Liver (tissue), 9 donors: ENCODE results near the gene NLRP9. TPM values are rescaled to one million over a fixed set of nuclear protein-coding genes. Genes with fewer than 3 reads are reported as not detected.

Experiments used
- DNase-seq: peaks from one replicate; pipeline ENCODE4 v3.0.0-alpha.2; 2017; ENCODE audit warnings: low spot score
- H3K27ac ChIP-seq, 2 donors: one replicate each; pipeline ENCODE4 v1.7.0; 2013; ENCODE audit warnings: inconsistent platforms in 2 of 2, low read length in 2 of 2, control low read depth in 1 of 2, low read depth in 1 of 2, mild to moderate bottlenecking in 1 of 2
- H3K27me3 ChIP-seq, 4 donors: one replicate each; pipeline versions ENCODE4 v1.6.1 to v1.7.0; 2013; ENCODE audit warnings: low read length in 3 of 4, inconsistent platforms in 1 of 4, mild to moderate bottlenecking in 1 of 4, moderate library complexity in 1 of 4; ENCODE audit not compliant: control insufficient read depth in 4 of 4, insufficient read depth in 4 of 4
- H3K36me3 ChIP-seq, 4 donors: one replicate each; pipeline versions ENCODE4 v1.6.1 to v1.7.0; 2013; ENCODE audit warnings: low read length in 3 of 4, mild to moderate bottlenecking in 3 of 4, low read depth in 1 of 4, moderate library complexity in 1 of 4; ENCODE audit not compliant: control insufficient read depth in 4 of 4, insufficient read depth in 3 of 4
- H3K4me1 ChIP-seq, 4 donors: one replicate each; pipeline versions ENCODE4 v1.6.1 to v1.7.0; 2013; ENCODE audit warnings: low read length in 3 of 4, mild to moderate bottlenecking in 3 of 4, moderate library complexity in 1 of 4; ENCODE audit not compliant: control insufficient read depth in 4 of 4, insufficient read depth in 4 of 4
- H3K4me3 ChIP-seq, 3 donors: one replicate each; pipeline versions ENCODE4 v1.6.1 to v1.7.0; 2013; ENCODE audit warnings: low read length in 3 of 3, control low read depth in 1 of 3, low read depth in 1 of 3, mild to moderate bottlenecking in 1 of 3
- H3K9ac ChIP-seq, 2 donors: one replicate each; pipeline ENCODE4 v1.7.0; 2013; ENCODE audit warnings: low read length in 2 of 2, mild to moderate bottlenecking in 2 of 2, moderate library complexity in 2 of 2, control low read depth in 1 of 2, low read depth in 1 of 2
- H3K9me3 ChIP-seq, 4 donors: one replicate each; pipeline versions ENCODE4 v1.6.1 to v1.7.0; 2013; ENCODE audit warnings: low read length in 3 of 4; ENCODE audit not compliant: control insufficient read depth in 4 of 4
- FOXA1 ChIP-seq: IDR thresholded peaks from 2 replicates; pipeline ENCODE4 v1.6.1; 2016; ENCODE audit warnings: antibody characterized with exemption
- FOXA2 ChIP-seq: IDR thresholded peaks from 2 replicates; pipeline ENCODE4 v1.6.1; 2016; ENCODE audit warnings: antibody characterized with exemption
- GABPA ChIP-seq, 2 donors: IDR thresholded peaks in 1 of 2; conservative IDR thresholded peaks in 1 of 2; 2 replicates each; pipeline ENCODE4 v1.6.1; 2016; ENCODE audit warnings: antibody characterized with exemption in 2 of 2, mild to moderate bottlenecking in 1 of 2, moderate library complexity in 1 of 2
- HNF4A ChIP-seq, 2 donors: conservative IDR thresholded peaks; 2 replicates each; pipeline ENCODE4 v1.6.1; 2016; ENCODE audit warnings: antibody characterized with exemption in 2 of 2, mild to moderate bottlenecking in 2 of 2
- HNF4G ChIP-seq: IDR thresholded peaks from 2 replicates; pipeline ENCODE4 v1.6.1; 2016; ENCODE audit warnings: antibody characterized with exemption
- JUND ChIP-seq, 2 donors: IDR thresholded peaks; 2 replicates each; pipeline ENCODE4 v1.6.1; 2016; ENCODE audit warnings: antibody characterized with exemption in 2 of 2
- NR2F2 ChIP-seq: IDR thresholded peaks from 2 replicates; pipeline ENCODE4 v1.6.1; 2016; ENCODE audit warnings: antibody characterized with exemption
- RAD21 ChIP-seq, 2 donors: IDR thresholded peaks; 2 replicates each; pipeline ENCODE4 v1.6.1; 2016; ENCODE audit warnings: antibody characterized with exemption in 2 of 2, mild to moderate bottlenecking in 2 of 2
- RXRA ChIP-seq, 2 donors: IDR thresholded peaks; 2 replicates each; pipeline ENCODE4 v1.6.1; 2017 to 2018; ENCODE audit warnings: antibody characterized with exemption in 2 of 2, mild to moderate bottlenecking in 1 of 2
- SP1 ChIP-seq: IDR thresholded peaks from 2 replicates; pipeline ENCODE4 v1.6.1; 2018; ENCODE audit warnings: antibody characterized with exemption, mild to moderate bottlenecking
- TAF1 ChIP-seq: conservative IDR thresholded peaks from 2 replicates; pipeline ENCODE4 v1.6.1; 2016; ENCODE audit warnings: antibody characterized with exemption, mild to moderate bottlenecking
- YY1 ChIP-seq: IDR thresholded peaks from 2 replicates; pipeline ENCODE4 v1.6.1; 2016; ENCODE audit warnings: antibody characterized with exemption, mild to moderate bottlenecking
- WGBS: extraction: QIAGEN DNeasy Blood & Tissue Kit; methylation state at CpG from one replicate; pipeline ENCODE4 v1.1.7; 2013; 5-methylcytosine and 5-hydroxymethylcytosine counted together
- polyA plus RNA-seq, 2 donors: library from polyadenylated mRNA; stranded (reverse) in 1 of 2; unstranded in 1 of 2; fragments of 200-250 nt in 1 of 2; fragments of >200 nt in 1 of 2; fragmentation: Nextera tagmentation in 1 of 2; extraction: Ambion mirVana in 1 of 2; gene quantifications; one replicate each; pipeline versions ENCODE4 v1.2.1 to v1.2.3, GENCODE V29; 2013 to 2015
- total RNA-seq, 2 donors: library from RNA; depleted of rRNA; stranded (reverse); fragments of >200 nt; gene quantifications; one replicate each; pipeline ENCODE4 v1.2.3, GENCODE V29; 2014
- TF ChIP-seq, protein P1 (sequence below): IDR thresholded peaks from 2 replicates; pipeline ENCODE4 v1.6.1; 2016; ENCODE audit warnings: antibody characterized with exemption
- TF ChIP-seq, protein P2 (sequence below): IDR thresholded peaks from 2 replicates; pipeline ENCODE4 v1.6.1; 2016; ENCODE audit warnings: antibody characterized with exemption
- TF ChIP-seq, protein P3 (sequence below): IDR thresholded peaks from 2 replicates; pipeline ENCODE4 v1.6.1; 2016; ENCODE audit warnings: antibody characterized with exemption, mild to moderate bottlenecking
- TF ChIP-seq, protein P4 (sequence below): IDR thresholded peaks from 2 replicates; pipeline ENCODE4 v1.6.1; 2016; ENCODE audit warnings: antibody characterized with exemption
- donor health status: healthy.
- donor health status: healthy.
- donor health status: healthy.
- donor health status: healthy.
- donor health status: healthy.

The NLRP9 gene
- total and polyA plus RNA-seq, 4 donors = not detected

DNA sequence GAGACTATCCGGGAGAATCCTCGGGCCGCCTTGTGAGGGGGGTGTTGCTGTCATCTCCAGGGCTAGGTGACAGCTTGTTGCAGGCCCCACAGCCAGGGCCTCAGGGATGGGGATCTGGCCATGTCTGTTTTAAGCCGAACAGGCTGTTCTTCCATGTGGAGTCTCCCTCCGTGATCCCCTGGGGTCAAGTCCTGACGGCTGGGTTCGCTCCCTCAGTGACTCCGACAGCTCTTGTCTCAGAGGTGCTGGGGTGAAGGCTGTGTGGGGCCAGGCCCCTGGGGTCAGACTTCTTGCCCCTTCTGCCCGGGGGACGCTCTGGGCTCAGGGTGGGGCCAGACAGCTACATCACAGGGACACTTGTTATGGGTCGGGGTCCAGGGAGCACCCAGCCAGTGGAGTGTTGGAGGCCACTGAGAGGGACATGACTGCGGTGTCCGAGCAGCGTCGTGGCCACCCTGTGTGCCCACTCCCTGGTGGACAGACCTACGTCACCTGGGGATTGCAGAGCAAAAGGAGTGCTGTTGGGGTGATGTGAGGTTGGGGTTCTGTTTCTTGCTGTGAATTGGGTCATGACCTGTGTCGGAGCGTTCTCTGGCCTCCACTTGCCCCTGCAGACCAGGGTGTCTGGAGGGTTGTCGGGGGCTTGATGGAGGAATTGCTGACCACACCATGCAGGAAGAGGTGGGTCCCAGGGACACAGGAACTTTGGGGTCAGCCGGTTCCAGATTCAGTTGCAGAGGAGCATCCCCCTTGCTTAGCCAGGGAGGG, 41.7 kb downstream of the NLRP9 start:
- no peaks in the 10 kb centered on the region for H3K27me3 ChIP-seq

DNA sequence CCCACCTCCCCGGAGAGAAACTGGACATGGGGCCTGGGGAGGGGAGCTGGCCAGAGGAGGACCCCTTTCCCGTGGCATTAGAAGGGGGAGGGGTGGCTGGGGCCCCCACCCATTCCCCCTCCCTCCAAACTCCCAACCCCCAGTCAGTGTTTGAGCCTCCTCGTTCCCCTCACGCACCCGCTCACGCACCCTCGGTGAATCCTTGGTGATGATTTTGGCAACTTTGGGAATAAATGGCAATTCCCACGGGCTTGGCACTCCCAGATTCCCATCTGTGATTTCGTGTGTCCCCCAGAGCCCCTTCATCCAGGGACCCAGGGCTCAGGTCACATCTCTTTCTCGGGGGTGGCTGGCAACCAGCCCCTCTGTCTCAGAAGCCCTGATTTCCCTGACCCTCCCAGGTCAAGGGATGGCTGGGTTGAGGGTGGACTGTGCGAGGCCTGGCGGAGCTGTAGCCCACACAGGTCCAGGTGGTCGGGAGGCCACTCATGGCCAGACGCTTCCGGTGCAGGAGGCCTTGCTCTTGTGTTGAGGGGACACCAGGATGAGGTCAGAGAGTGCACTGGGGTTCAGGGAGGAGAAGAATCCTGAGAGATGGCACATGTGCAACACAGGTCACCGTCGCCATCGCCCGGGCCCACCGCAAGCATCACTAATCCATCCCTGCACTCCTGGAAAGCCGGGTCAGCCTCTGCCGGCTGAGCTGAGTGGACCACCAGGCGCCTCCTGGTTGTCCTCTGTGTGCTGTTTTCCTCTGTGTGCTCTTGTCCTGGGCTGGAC, 42.5 kb downstream of the NLRP9 start:
- TF ChIP-seq, protein P1, sequence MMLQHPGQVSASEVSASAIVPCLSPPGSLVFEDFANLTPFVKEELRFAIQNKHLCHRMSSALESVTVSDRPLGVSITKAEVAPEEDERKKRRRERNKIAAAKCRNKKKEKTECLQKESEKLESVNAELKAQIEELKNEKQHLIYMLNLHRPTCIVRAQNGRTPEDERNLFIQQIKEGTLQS = no peak
- TF ChIP-seq RAD21 (IDR thresholded peaks at IDR 0.05) (no peak), TAF1 (no peak), HNF4A (conservative IDR thresholded peaks at IDR 0.05) (no peak), SP1 (no peak), FOXA2 (no peak), GABPA (IDR thresholded peaks at IDR 0.05 in 1 of 2, conservative IDR thresholded peaks at IDR 0.05 in 1 of 2) (no peak), RXRA (IDR thresholded peaks at IDR 0.05) (no peak), HNF4G (no peak), FOXA1 (no peak), NR2F2 (no peak), JUND (IDR thresholded peaks at IDR 0.05) (no peak), YY1 (no peak)
- TF ChIP-seq, protein P2, sequence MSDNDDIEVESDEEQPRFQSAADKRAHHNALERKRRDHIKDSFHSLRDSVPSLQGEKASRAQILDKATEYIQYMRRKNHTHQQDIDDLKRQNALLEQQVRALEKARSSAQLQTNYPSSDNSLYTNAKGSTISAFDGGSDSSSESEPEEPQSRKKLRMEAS = no peak
- TF ChIP-seq, protein P3, sequence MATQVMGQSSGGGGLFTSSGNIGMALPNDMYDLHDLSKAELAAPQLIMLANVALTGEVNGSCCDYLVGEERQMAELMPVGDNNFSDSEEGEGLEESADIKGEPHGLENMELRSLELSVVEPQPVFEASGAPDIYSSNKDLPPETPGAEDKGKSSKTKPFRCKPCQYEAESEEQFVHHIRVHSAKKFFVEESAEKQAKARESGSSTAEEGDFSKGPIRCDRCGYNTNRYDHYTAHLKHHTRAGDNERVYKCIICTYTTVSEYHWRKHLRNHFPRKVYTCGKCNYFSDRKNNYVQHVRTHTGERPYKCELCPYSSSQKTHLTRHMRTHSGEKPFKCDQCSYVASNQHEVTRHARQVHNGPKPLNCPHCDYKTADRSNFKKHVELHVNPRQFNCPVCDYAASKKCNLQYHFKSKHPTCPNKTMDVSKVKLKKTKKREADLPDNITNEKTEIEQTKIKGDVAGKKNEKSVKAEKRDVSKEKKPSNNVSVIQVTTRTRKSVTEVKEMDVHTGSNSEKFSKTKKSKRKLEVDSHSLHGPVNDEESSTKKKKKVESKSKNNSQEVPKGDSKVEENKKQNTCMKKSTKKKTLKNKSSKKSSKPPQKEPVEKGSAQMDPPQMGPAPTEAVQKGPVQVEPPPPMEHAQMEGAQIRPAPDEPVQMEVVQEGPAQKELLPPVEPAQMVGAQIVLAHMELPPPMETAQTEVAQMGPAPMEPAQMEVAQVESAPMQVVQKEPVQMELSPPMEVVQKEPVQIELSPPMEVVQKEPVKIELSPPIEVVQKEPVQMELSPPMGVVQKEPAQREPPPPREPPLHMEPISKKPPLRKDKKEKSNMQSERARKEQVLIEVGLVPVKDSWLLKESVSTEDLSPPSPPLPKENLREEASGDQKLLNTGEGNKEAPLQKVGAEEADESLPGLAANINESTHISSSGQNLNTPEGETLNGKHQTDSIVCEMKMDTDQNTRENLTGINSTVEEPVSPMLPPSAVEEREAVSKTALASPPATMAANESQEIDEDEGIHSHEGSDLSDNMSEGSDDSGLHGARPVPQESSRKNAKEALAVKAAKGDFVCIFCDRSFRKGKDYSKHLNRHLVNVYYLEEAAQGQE = no peak
- TF ChIP-seq, protein P4, sequence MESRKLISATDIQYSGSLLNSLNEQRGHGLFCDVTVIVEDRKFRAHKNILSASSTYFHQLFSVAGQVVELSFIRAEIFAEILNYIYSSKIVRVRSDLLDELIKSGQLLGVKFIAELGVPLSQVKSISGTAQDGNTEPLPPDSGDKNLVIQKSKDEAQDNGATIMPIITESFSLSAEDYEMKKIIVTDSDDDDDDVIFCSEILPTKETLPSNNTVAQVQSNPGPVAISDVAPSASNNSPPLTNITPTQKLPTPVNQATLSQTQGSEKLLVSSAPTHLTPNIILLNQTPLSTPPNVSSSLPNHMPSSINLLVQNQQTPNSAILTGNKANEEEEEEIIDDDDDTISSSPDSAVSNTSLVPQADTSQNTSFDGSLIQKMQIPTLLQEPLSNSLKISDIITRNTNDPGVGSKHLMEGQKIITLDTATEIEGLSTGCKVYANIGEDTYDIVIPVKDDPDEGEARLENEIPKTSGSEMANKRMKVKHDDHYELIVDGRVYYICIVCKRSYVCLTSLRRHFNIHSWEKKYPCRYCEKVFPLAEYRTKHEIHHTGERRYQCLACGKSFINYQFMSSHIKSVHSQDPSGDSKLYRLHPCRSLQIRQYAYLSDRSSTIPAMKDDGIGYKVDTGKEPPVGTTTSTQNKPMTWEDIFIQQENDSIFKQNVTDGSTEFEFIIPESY = no peak
- Histone ChIP-seq H3K36me3 (peaks cover 21 to 81% (median 30%) of the 10 kb centered on the region in 4 donors), H3K4me3 (no peak overlapping the region), H3K9me3 (no peaks in the 10 kb centered on the region), H3K9ac (no peak overlapping the region), H3K27ac (no peak overlapping the region), H3K27me3 (no peaks in the 10 kb centered on the region), H3K4me1 (no peaks in the 10 kb centered on the region)
- no peak for DNase-seq
- WGBS = 95% methylated on average over 23 of the region's 23 CpGs

More for the DNA sequence above, 41.7 kb downstream of the NLRP9 start:
- TF ChIP-seq NR2F2 = no peak
- no peak for TF ChIP-seq YY1
- TF ChIP-seq HNF4G = no peak
- no peak for TF ChIP-seq TAF1
- TF ChIP-seq, protein P4 = no peak
- no peak for TF ChIP-seq GABPA (IDR thresholded peaks at IDR 0.05 in 1 of 2, conservative IDR thresholded peaks at IDR 0.05 in 1 of 2)
- no peak for TF ChIP-seq JUND (IDR thresholded peaks at IDR 0.05)
- TF ChIP-seq FOXA1 = no peak
- TF ChIP-seq, protein P1 = no peak
- TF ChIP-seq FOXA2 = no peak
- TF ChIP-seq RXRA (IDR thresholded peaks at IDR 0.05) = no peak
- Histone ChIP-seq H3K9ac (no peak overlapping the region), H3K4me1 (no peaks in the 10 kb centered on the region), H3K4me3 (no peak overlapping the region), H3K36me3 (peaks cover 21 to 76% (median 27%) of the 10 kb centered on the region in 4 donors), H3K27ac (no peak overlapping the region), H3K9me3 (no peaks in the 10 kb centered on the region)
- 95% methylated on average over 20 of the region's 20 CpGs for WGBS
- DNase-seq = no peak
